Activated effector memory CD4-positive, alpha-beta T cell treated with Interleukin-2 at 50 U/mL for 16 hours (primary cell): ENCODE data around the gene CLEC6A.
"Not testable (repeated sequence)": the region's sequence is repeated elsewhere in the genome, so short reads cannot be mapped to it uniquely, and the experiment has no call there.

ENCODE experiments used
- DNase-seq: peaks from one replicate; pipeline ENCODE4 v3.0.0-alpha.2; 2020

Gene CLEC6A

DNA sequence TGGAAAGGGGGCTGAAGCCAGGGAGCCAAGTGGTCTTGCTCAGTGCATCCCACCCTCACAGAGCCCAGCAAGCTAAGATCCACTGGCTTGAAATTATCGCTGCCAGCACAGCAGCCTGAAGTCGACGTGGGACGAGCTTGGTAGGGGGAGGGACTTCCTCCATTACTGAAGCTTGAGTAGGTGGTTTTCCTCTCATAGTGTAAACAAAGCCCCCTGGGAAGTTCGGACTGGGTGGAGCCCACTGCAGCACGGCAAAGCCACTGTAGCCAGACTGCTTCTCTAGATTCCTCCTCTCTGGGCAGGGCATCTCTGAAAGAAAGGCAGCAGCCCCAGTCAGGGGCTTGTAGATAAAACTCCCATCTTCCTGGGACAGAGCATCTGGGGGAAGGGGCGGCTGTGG lies 40.3 kb downstream of the CLEC6A start:
- not testable (repeated sequence) for DNase-seq

GRCh38 chr12:8499616-8500015 lies 43.9 kb downstream of the CLEC6A start:
- no peak for DNase-seq

GRCh38 chr12:8501720-8502119 lies 46.0 kb downstream of the CLEC6A start:
- no peak for DNase-seq

- DNase-seq, result no peak
These were observed 48.6 kb downstream of the CLEC6A start for GRCh38 chr12:8504351-8504750.

DNA sequence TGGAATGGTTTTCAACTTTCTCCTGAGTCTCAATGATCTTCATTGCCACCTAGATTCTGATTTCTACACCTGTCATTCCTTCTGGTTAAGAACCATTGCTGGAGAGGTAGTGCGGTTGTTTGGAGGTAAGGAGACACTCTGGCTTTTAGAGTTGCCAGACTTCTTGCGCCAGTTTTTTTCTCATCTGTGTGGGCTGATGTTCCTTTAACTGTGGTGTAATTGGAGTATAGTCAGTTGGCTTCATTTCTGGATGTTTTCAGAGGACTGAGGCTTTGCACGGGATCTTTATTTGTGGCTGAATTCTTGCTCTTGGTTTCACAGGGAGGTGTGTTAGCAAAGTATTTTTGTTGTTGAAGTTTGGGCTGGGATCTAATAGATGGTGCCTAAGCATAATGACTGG lies 51.8 kb downstream of the CLEC6A start:
- DNase-seq, result no peak

DNA sequence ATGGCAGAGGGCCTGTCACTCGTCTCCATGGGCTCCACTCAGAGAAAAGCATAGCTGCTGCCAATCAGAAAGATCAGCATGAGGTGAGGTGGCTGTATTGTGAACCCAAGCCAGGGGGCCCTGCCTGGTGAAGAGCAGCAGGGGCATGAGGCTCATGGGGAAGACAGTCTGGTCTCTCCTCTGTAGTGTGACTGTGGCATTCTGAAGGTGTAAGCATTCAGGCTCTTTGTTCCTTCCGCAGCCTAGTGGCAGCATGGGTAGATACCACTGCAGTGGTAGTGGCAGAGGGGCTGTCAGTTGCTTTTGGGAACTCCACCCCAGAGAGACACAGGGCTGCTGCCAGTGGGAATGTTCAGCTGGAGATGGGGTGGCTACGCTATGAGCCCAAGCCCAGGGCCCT lies 52.5 kb downstream of the CLEC6A start:
- DNase-seq, result no peak

DNA sequence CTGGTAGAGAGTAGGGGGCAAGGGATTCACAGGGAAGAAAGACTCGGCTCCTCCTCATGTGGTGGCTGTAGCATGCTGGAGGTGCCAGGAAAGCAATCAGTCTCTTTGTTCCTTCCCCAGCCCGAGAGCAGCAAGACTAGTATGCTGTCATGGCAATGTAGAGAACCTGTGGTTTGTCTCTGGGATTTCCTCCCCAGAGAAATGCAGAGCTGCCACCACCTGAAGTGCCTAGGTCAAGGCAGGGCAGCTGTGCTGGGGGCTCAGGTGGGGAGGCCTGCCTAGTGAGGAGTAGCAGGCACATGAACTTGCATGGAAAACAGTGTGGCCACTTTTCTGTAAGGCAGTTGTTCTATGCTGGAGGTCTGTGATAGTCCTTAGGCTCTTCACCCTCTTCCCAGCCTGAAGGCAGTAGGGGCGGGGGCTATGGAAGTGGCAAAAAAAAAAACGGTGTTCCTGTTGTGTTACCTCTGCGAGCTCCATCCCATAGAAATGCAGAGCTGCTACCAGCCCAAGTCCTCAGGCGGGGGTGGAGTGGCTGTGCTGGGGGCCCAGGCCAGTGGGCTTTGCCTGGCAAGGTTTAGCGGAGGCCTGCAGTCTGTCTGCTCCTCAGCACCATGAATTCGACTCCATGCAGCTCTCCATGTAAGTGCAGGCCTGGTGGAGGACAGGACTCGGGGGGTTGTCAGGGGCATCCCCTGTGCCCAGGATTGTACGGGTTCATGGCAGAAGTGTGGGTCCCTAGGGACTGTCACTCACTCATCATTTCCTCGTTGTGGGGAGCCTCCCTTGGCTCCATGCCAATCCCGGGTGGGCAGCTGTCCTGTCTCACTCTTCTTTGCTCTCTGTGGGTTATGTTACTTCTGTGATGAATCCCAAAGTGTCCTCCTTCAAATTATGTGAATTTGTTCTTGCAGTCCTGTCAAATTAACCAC lies 53.4 kb downstream of the CLEC6A start:
- no peak for DNase-seq

- no peak for DNase-seq
These were observed 57.5 kb downstream of the CLEC6A start, which contains the start of gene CLEC4D for GRCh38 chr12:8513256-8513655. CLEC4D (plus strand) TSS chr12:8513503; CDS start chr12:8513733, 230 bp downstream.

DNA sequence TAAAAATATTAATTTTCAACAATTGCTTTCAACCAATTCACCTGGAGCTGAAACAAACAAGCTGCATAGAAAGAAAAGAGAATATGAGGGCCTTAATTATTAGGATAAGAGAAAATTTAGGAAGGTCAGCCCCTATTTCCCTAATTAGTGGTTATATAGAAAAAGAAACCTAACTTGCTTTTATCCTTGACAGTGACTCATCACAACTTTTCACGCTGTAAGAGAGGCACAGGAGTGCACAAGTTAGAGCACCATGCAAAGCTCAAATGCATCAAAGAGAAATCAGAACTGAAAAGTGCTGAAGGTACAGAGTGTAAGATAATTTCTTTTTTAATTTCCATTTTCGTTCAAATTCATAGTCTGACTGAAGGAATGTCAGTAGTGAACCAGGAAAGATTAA lies 62.2 kb downstream of the CLEC6A start:
- DNase-seq, result no peak

DNA sequence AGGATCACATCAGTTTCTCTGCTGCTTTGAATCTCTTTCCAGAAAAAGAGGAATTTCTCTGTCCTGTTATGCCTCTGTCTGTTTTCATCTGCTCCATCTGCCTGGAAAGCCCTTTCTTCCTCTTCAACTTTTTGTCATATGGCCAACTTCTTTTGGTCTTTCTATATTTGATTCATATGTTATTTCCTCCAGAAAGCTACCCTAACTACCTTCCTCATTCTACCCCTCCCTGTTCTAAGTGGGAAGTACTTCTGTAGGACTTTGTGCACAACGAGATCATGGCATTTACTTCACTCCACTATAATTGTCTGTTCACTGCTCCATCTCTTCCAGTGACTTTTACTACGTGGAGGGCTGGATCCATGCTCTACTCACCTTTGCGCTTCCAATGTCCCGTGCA lies 63.4 kb downstream of the CLEC6A start:
- DNase-seq, result no peak

- no peak for DNase-seq
These were observed 71.7 kb downstream of the CLEC6A start for GRCh38 chr12:8527250-8528130.
